Thymus (tissue), 11 donors: ENCODE data around the gene ANKRD31. TPM values are rescaled to one million over a fixed set of nuclear protein-coding genes. Genes with fewer than 3 reads are reported as not detected.

Experiments used
- DNase-seq, 9 donors: peaks; one replicate each; pipeline ENCODE4 v3.0.0-alpha.2; 2013; ENCODE audit warnings: low spot score in 9 of 9, low read depth in 6 of 9, missing footprints in 1 of 9
- H3K27ac ChIP-seq, 2 donors: one replicate each; pipeline ENCODE4 v1.5.1; 2013; ENCODE audit warnings: control low read depth in 1 of 2, low read depth in 1 of 2, low read length in 1 of 2, mild to moderate bottlenecking in 1 of 2, moderate library complexity in 1 of 2
- H3K27me3 ChIP-seq, 2 donors: one replicate each; pipeline ENCODE4 v1.5.1; 2013; ENCODE audit warnings: low read length in 1 of 2; ENCODE audit not compliant: control insufficient read depth in 2 of 2, insufficient read depth in 1 of 2
- H3K36me3 ChIP-seq, 2 donors: one replicate each; pipeline ENCODE4 v1.5.1; 2013; ENCODE audit warnings: low read length in 1 of 2, mild to moderate bottlenecking in 1 of 2, moderate library complexity in 1 of 2; ENCODE audit not compliant: control insufficient read depth in 2 of 2, insufficient read depth in 2 of 2
- H3K4me1 ChIP-seq, 2 donors: one replicate each; pipeline ENCODE4 v1.5.1; 2013; ENCODE audit warnings: low read length in 2 of 2; ENCODE audit not compliant: control insufficient read depth in 2 of 2, insufficient read depth in 2 of 2
- H3K4me3 ChIP-seq, 2 donors: one replicate each; pipeline ENCODE4 v1.5.1; 2013; ENCODE audit warnings: low read length in 2 of 2, control low read depth in 1 of 2, mild to moderate bottlenecking in 1 of 2
- H3K9me3 ChIP-seq, 2 donors: one replicate each; pipeline ENCODE4 v1.5.1; 2013; ENCODE audit warnings: low read length in 1 of 2, mild to moderate bottlenecking in 1 of 2; ENCODE audit not compliant: control insufficient read depth in 2 of 2, insufficient read depth in 1 of 2
- WGBS: extraction: QIAGEN DNeasy Blood & Tissue Kit; methylation state at CpG from one replicate; pipeline ENCODE4 v1.1.7; 2013; 5-methylcytosine and 5-hydroxymethylcytosine counted together
- polyA plus RNA-seq: library from polyadenylated mRNA; stranded (reverse); fragments of 200-250 nt; gene quantifications from one replicate; pipeline ENCODE4 v1.2.3, GENCODE V29; 2013
- total RNA-seq: library from RNA; stranded (reverse); fragments of 120-200 nt; gene quantifications from one replicate; pipeline ENCODE4 v1.2.4, GENCODE V29; 2013
- donor health status: healthy.

Gene ANKRD31
- total and polyA plus RNA-seq, 2 donors, result 0.61 to 0.64 TPM

DNA sequence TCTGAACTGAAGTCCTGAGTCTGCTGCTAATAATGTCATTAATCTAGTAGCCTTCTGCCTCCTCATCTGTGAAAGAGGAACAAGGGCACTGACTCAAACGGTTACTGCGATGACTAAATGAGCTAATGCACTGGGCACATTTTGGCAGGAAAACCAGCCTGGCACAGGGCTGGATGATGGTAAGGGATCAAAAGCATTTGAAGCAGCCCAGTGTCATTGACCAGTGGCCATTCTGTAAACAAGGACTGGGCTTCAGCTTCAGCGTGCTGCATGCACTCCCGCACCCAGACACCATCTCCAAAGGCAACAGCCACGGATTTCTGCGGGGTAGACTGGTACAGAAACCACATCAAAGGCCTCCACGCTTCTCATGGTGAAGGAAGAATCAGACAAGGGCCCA lies 192.3 kb downstream of the ANKRD31 start:
- Histone ChIP-seq H3K4me3 (no peak overlapping the region), H3K9me3 (no peaks in the 10 kb centered on the region), H3K27me3 (no peaks in the 10 kb centered on the region), H3K4me1 (peaks cover 10 to 12% of the 10 kb centered on the region in 2 donors), H3K27ac (no peak overlapping the region), H3K36me3 (peaks cover 39 to 72% of the 10 kb centered on the region in 2 donors)
- DNase-seq, result peak in 1 of 9 donors; percentile 46
- WGBS, result 36% methylated on average over 7 of the region's 7 CpGs

- H3K9me3 ChIP-seq, result no peaks in the 10 kb centered on the region
- no peak for DNase-seq
- no peaks in the 10 kb centered on the region for H3K27me3 ChIP-seq
- no peak overlapping the region for H3K27ac ChIP-seq
- H3K36me3 ChIP-seq, result peaks cover 39 to 68% of the 10 kb centered on the region in 2 donors
- 95% methylated on average over 7 of the region's 7 CpGs for WGBS
- no peak overlapping the region for H3K4me3 ChIP-seq
- H3K4me1 ChIP-seq, result peaks cover 9 to 11% of the 10 kb centered on the region in 2 donors
Measured at GRCh38 chr5:75043633-75044264, 192.9 kb downstream of the ANKRD31 start.

DNA sequence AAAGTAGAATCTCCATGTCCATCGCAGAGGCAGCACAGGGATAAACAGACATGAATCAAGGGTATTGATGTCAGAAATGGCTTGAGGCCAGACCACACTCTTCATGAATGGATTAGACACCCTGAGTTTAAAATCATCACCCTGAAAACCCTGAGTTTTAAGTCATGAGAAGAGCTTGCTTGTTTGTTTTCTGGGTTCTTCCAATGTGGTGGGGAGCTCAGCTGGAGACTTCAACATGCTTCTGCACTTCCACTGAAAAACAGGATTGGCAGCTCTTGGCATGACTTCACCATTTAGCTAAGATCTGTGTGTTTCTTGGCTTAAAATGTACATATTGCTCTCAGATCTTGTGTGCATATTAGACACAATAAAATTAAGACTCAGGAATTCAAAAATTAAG lies 194.2 kb downstream of the ANKRD31 start:
- Histone ChIP-seq H3K27ac (no peak overlapping the region), H3K9me3 (no peaks in the 10 kb centered on the region), H3K27me3 (no peaks in the 10 kb centered on the region), H3K4me3 (no peak overlapping the region), H3K4me1 (peaks cover 3 to 5% of the 10 kb centered on the region in 2 donors), H3K36me3 (peaks cover 35 to 60% of the 10 kb centered on the region in 2 donors)
- 94% methylated on average over 1 of the region's 1 CpG for WGBS
- DNase-seq, result no peak

DNA sequence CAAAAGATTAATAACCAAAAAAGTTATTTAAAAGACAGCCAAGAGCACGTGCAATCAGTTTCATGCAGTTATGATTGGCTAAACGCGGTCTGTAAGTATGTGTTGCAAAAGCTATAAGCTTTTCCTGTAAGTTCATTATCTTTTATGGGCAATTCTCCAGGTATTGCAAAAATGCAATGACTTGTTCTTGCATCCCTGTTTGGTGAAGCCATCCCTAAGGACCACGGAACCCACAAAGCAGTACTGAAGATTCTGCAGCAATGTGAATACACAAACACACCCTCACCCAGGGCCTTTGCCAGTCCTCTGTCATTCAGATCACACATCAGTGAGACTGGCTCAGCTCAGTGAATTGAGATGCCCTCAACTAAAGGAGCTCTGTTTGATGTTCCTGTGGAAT lies 195.7 kb downstream of the ANKRD31 start:
- Histone ChIP-seq H3K27ac (no peak overlapping the region), H3K9me3 (no peaks in the 10 kb centered on the region), H3K4me3 (no peak overlapping the region), H3K27me3 (no peaks in the 10 kb centered on the region), H3K4me1 (peaks cover 3 to 5% of the 10 kb centered on the region in 2 donors), H3K36me3 (peaks cover 33 to 53% of the 10 kb centered on the region in 2 donors)
- DNase-seq, result no peak
- 85% methylated on average over 4 of the region's 4 CpGs for WGBS

DNA sequence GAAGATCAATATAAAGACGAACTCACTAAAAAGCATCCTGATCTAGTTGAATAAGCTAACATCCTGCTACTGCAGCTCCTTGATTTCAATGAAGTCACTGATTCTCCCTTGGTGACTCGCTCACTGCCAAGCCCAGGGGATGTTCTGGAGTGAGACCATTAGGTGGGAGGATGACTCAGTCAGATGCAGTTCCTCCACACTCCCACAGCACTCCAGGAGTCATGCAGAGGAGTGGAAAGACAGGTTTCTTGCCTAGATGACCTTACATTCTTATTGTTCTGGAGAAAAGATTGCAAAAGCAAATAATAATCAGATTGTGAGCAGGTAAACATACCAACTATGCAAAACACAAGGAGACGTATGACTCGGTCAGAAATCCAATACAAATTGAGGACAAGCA lies 199.6 kb downstream of the ANKRD31 start:
- H3K36me3 ChIP-seq, result peaks cover 39 to 41% of the 10 kb centered on the region in 2 donors
- no peak for DNase-seq
- H3K4me1 ChIP-seq, result peaks cover 0 to 5% of the 10 kb centered on the region in 2 donors
- H3K9me3 ChIP-seq, result no peaks in the 10 kb centered on the region
- 95% methylated on average over 4 of the region's 4 CpGs for WGBS
- no peaks in the 10 kb centered on the region for H3K27me3 ChIP-seq
- H3K4me3 ChIP-seq, result no peak overlapping the region
- H3K27ac ChIP-seq, result no peak overlapping the region

DNA sequence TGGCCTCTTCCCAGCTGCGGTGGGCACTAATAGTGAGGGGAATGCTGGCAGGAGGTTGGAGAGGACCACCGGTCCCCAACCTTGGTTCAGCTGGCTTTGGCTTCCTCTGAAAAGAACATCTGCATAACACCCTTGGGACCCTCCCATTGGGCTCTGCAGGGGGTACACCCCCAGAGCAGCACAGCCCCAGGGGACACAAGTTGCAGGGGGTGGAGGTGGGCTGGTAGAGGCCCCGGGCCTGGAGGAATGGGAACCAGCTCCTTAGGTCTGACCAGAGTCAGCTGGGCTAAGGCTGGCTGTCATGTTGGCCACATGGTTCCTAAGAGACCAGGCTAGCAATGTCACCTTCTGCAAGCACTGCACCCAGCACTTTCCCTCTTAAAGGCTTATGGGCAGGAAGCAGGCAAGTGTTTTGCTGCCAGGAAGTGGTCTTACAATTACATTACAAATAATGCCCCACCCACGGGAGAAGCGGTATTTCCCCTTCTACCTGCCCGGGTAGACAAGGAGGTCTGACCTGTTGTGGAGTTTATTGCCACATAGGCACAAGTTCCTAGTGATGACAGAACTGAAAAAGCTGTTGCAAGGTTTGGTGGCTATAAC lies 202.4 kb downstream of the ANKRD31 start:
- Histone ChIP-seq H3K36me3 (peaks cover 35 to 36% of the 10 kb centered on the region in 2 donors), H3K4me3 (no peak overlapping the region), H3K27ac (no peak overlapping the region), H3K4me1 (peaks cover 0 to 5% of the 10 kb centered on the region in 2 donors), H3K9me3 (no peaks in the 10 kb centered on the region), H3K27me3 (no peaks in the 10 kb centered on the region)
- WGBS, result 53% methylated on average over 6 of the region's 6 CpGs
- DNase-seq, result peak in 1 of 9 donors; percentile 37

DNA sequence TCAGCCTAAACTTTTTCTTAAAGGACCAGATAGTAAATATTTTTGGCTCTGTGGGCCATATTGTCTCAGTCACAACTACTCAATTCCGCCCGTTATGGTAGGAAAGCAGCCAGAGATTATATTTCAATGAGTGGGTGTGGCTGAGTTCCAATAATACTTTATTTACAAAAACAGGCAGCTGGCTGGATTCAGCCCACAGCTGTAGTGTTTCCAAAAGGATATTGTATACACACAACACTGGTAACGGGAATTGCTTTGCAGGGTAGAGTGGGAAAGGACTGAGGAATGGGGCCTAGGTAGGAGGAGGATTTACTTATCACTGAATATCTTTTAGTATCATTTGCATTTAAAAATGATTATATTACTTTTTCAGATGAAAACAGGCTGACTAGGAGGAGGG lies 205.3 kb downstream of the ANKRD31 start:
- 81% methylated on average over 3 of the region's 3 CpGs for WGBS
- H3K4me3 ChIP-seq, result no peak overlapping the region
- H3K27ac ChIP-seq, result no peak overlapping the region
- H3K9me3 ChIP-seq, result no peaks in the 10 kb centered on the region
- no peaks in the 10 kb centered on the region for H3K27me3 ChIP-seq
- peaks cover 33 to 36% of the 10 kb centered on the region in 2 donors for H3K36me3 ChIP-seq
- DNase-seq, result no peak
- peaks cover 0 to 5% of the 10 kb centered on the region in 2 donors for H3K4me1 ChIP-seq

GRCh38 chr5:75028090-75028489 lies 208.6 kb downstream of the ANKRD31 start:
- 52% methylated on average over 3 of the region's 3 CpGs for WGBS
- H3K9me3 ChIP-seq, result no peaks in the 10 kb centered on the region
- H3K4me1 ChIP-seq, result no peaks in the 10 kb centered on the region
- no peaks in the 10 kb centered on the region for H3K27me3 ChIP-seq
- no peak overlapping the region for H3K4me3 ChIP-seq
- no peak overlapping the region for H3K27ac ChIP-seq
- peak in 2 of 9 donors; percentile 16 to 46 for DNase-seq
- peaks cover 15 to 20% of the 10 kb centered on the region in 2 donors for H3K36me3 ChIP-seq

DNA sequence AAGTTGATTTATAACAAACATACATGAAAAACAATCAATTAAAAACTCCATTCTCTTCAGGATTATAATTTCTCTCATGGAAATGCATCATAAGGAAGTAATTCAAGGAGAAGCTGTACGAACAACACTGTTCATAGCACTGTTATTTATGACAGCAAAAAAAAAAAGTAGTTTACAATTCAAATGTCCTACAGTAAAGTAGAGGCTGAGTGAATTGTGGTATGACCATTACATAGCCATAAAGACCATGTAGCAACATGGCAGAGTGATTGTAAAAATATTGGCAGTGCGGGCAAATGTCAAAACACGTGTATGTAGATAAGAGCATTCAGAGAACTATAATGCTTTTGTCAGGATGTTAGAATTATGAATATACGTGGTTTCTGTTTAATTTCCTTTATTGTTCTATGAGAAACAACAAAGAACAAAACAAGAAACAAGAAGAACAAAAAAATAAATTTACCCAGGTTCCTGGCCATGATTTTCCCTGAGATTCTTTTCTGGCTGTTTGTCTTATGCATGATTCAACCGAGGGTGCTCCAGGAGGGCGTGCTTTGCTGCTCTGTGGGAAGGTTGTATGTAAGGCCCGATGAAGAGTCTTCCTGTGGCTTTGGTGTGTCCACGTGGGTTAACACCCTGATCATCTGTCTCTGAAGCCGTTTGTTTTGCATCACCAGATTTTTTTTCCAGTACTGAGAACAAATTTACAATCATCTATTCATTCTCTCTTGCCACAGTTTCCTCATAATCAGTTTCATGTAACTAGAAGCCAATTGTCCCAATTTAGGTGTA lies 213.1 kb downstream of the ANKRD31 start:
- H3K9me3 ChIP-seq, result no peaks in the 10 kb centered on the region
- H3K4me1 ChIP-seq, result no peaks in the 10 kb centered on the region
- no peak for DNase-seq
- 79% methylated on average over 9 of the region's 9 CpGs for WGBS
- H3K36me3 ChIP-seq, result peaks cover under 1 to 7% of the 10 kb centered on the region in 2 donors
- no peak overlapping the region for H3K27ac ChIP-seq
- no peak overlapping the region for H3K4me3 ChIP-seq
- H3K27me3 ChIP-seq, result no peaks in the 10 kb centered on the region
